Measurements from ENCODE around the gene RNASE8.

GRCh38 chr14:21049271-21049673 lies 8.3 kb upstream of the RNASE8 start:
- TF ChIP-seq FOXP4 (CRISPR knock-in tag; IDR thresholded peaks at IDR 0.05) = no peak
- no peak for TF ChIP-seq ATF2 (CRISPR knock-in tag; IDR thresholded peaks at IDR 0.05; ENCODE audit: borderline replicate concordance, low read depth)
- no peak for TF ChIP-seq CTCF (IDR thresholded peaks at IDR 0.05)

Measured in WTC11 (cell line).